GM21723 (cell line): ENCODE results near the gene C16orf46.

Experiments used
- ATAC-seq: cut with Tn5 transposase; IDR thresholded peaks from one replicate; pipeline ENCODE4 v1.9.1; 2021; ENCODE audit warnings: mild to moderate bottlenecking, moderate library complexity; ENCODE audit not compliant: unreplicated experiment

Gene C16orf46

GRCh38 chr16:81026429-81026828 lies 50.6 kb downstream of the C16orf46 start:
- no peak for ATAC-seq

GRCh38 chr16:81018496-81018895 lies 58.5 kb downstream of the C16orf46 start:
- no peak for ATAC-seq

GRCh38 chr16:81014672-81015071 lies 62.4 kb downstream of the C16orf46 start:
- no peak for ATAC-seq

GRCh38 chr16:81012974-81013373 lies 64.1 kb downstream of the C16orf46 start:
- ATAC-seq = no peak
